ENCODE measurements around the gene DOK1.
"Not testable (repeated sequence)": the region's sequence is repeated elsewhere in the genome, so short reads cannot be mapped to it uniquely, and the experiment has no call there.

Gene DOK1

GRCh38 chr2:74558284-74559230 is 4.0 kb downstream of the DOK1 start:
- Histone ChIP-seq H3K4me2 (ENCODE audit: low read length) (no peak overlapping the region), H3K23ac (ENCODE audit: low read length) (no peak overlapping the region), H3K79me1 (ENCODE audit: low read length) (peaks cover 7% of the 10 kb centered on the region), H3K27ac (ENCODE audit: low read depth, low read length) (no peak overlapping the region), H4K8ac (ENCODE audit: low read depth, low read length) (no peak overlapping the region), H3K4me3 (ENCODE audit: low read depth, low read length) (no peak overlapping the region), H3K9ac (ENCODE audit: low read length) (no peak overlapping the region), H3K9me3 (ENCODE audit: insufficient read depth, low read depth, low read length) (peaks cover 4% of the 10 kb centered on the region), H2BK12ac (ENCODE audit: low read length) (no peak overlapping the region), H3K27me3 (ENCODE audit: insufficient read depth, low read length) (peaks cover 12% of the 10 kb centered on the region), H3K14ac (ENCODE audit: low read length) (no peak overlapping the region), H2BK5ac (ENCODE audit: low read depth, low read length, poor library complexity) (no peak overlapping the region), H2BK120ac (ENCODE audit: insufficient read depth, low read length, poor library complexity) (no peak overlapping the region), H3K36me3 (ENCODE audit: control insufficient read depth in 1 of 2, insufficient read depth in 2 of 2, low read length in 2 of 2) (no peaks in the 10 kb centered on the region), H3K79me2 (ENCODE audit: control insufficient read depth, insufficient read depth, low read length, poor library complexity) (no peaks in the 10 kb centered on the region), H3K18ac (ENCODE audit: low read length) (no peak overlapping the region), H3K4ac (ENCODE audit: low read depth, low read length) (no peak overlapping the region), H2AK5ac (ENCODE audit: low read length) (no peak overlapping the region), H4K91ac (ENCODE audit: low read depth, low read length) (no peak overlapping the region), H4K12ac (ENCODE audit: low read depth, low read length) (no peak overlapping the region), H3K4me1 (ENCODE audit: control insufficient read depth in 1 of 2, insufficient read depth in 2 of 2, low read length in 2 of 2) (peaks cover 4 to 17% of the 10 kb centered on the region in 2 experiments), H2AFZ (ENCODE audit: insufficient read depth, low read length, poor library complexity) (no peak overlapping the region)
- no CpG with 5 or more reads among the region's 7 CpGs for WGBS (ENCODE audit: extremely low coverage, insufficient coverage, insufficient read length)
- no peak for DNase-seq

GRCh38 chr2:74559912-74560311 is 5.4 kb downstream of the DOK1 start:
- Histone ChIP-seq H4K91ac (ENCODE audit: low read depth, low read length) (no peak overlapping the region), H3K4me2 (ENCODE audit: low read length) (no peak overlapping the region), H3K14ac (ENCODE audit: low read length) (no peak overlapping the region), H3K23ac (ENCODE audit: low read length) (no peak overlapping the region), H3K18ac (ENCODE audit: low read length) (no peak overlapping the region), H3K4ac (ENCODE audit: low read depth, low read length) (no peak overlapping the region), H2BK12ac (ENCODE audit: low read length) (no peak overlapping the region), H3K4me3 (ENCODE audit: low read depth, low read length) (no peak overlapping the region), H2BK120ac (ENCODE audit: insufficient read depth, low read length, poor library complexity) (no peak overlapping the region), H3K79me1 (ENCODE audit: low read length) (no peaks in the 10 kb centered on the region), H3K27me3 (ENCODE audit: insufficient read depth, low read length) (peaks cover 7% of the 10 kb centered on the region), H3K9me3 (ENCODE audit: insufficient read depth, low read depth, low read length) (peaks cover 4% of the 10 kb centered on the region), H3K36me3 (ENCODE audit: control insufficient read depth in 1 of 2, insufficient read depth in 2 of 2, low read length in 2 of 2) (no peaks in the 10 kb centered on the region), H2BK5ac (ENCODE audit: low read depth, low read length, poor library complexity) (no peak overlapping the region), H2AK5ac (ENCODE audit: low read length) (no peak overlapping the region), H3K27ac (ENCODE audit: low read depth, low read length) (no peak overlapping the region), H3K4me1 (ENCODE audit: control insufficient read depth in 1 of 2, insufficient read depth in 2 of 2, low read length in 2 of 2) (peaks cover 3 to 10% of the 10 kb centered on the region in 2 experiments), H4K8ac (ENCODE audit: low read depth, low read length) (no peak overlapping the region), H4K12ac (ENCODE audit: low read depth, low read length) (no peak overlapping the region), H3K79me2 (ENCODE audit: control insufficient read depth, insufficient read depth, low read length, poor library complexity) (no peaks in the 10 kb centered on the region), H3K9ac (ENCODE audit: low read length) (no peak overlapping the region), H2AFZ (ENCODE audit: insufficient read depth, low read length, poor library complexity) (no peak overlapping the region)
- DNase-seq: no peak
- no CpG with 5 or more reads among the region's 5 CpGs for WGBS (ENCODE audit: extremely low coverage, insufficient coverage, insufficient read length)

- Histone ChIP-seq H3K14ac (ENCODE audit: low read length) (no peak overlapping the region), H4K8ac (ENCODE audit: low read depth, low read length) (no peak overlapping the region), H4K12ac (ENCODE audit: low read depth, low read length) (no peak overlapping the region), H3K9me3 (ENCODE audit: insufficient read depth, low read depth, low read length) (peaks cover 4% of the 10 kb centered on the region), H3K27ac (ENCODE audit: low read depth, low read length) (no peak overlapping the region), H3K4ac (ENCODE audit: low read depth, low read length) (no peak overlapping the region), H2AFZ (ENCODE audit: insufficient read depth, low read length, poor library complexity) (no peak overlapping the region), H3K27me3 (ENCODE audit: insufficient read depth, low read length) (peaks cover 2% of the 10 kb centered on the region), H4K91ac (ENCODE audit: low read depth, low read length) (no peak overlapping the region), H3K18ac (ENCODE audit: low read length) (no peak overlapping the region), H3K4me3 (ENCODE audit: low read depth, low read length) (no peak overlapping the region), H2BK5ac (ENCODE audit: low read depth, low read length, poor library complexity) (no peak overlapping the region), H2AK5ac (ENCODE audit: low read length) (no peak overlapping the region), H2BK120ac (ENCODE audit: insufficient read depth, low read length, poor library complexity) (no peak overlapping the region), H3K79me1 (ENCODE audit: low read length) (no peaks in the 10 kb centered on the region), H3K9ac (ENCODE audit: low read length) (no peak overlapping the region), H2BK12ac (ENCODE audit: low read length) (no peak overlapping the region), H3K79me2 (ENCODE audit: control insufficient read depth, insufficient read depth, low read length, poor library complexity) (no peaks in the 10 kb centered on the region), H3K4me2 (ENCODE audit: low read length) (no peak overlapping the region), H3K36me3 (ENCODE audit: control insufficient read depth in 1 of 2, insufficient read depth in 2 of 2, low read length in 2 of 2) (no peaks in the 10 kb centered on the region), H3K4me1 (ENCODE audit: control insufficient read depth in 1 of 2, insufficient read depth in 2 of 2, low read length in 2 of 2) (peaks cover 0 to 4% of the 10 kb centered on the region in 2 experiments), H3K23ac (ENCODE audit: low read length) (no peak overlapping the region)
- no CpG with 5 or more reads among the region's 6 CpGs for WGBS (ENCODE audit: extremely low coverage, insufficient coverage, insufficient read length)
- DNase-seq: no peak
Measured at GRCh38 chr2:74560591-74560990, 6.1 kb downstream of the DOK1 start.

- not testable (repeated sequence) for H4K91ac ChIP-seq (ENCODE audit: low read depth, low read length); H3K9ac ChIP-seq (ENCODE audit: low read length); H3K4me3 ChIP-seq (ENCODE audit: low read depth, low read length); H2AK5ac ChIP-seq (ENCODE audit: low read length); H3K18ac ChIP-seq (ENCODE audit: low read length); H2BK120ac ChIP-seq (ENCODE audit: insufficient read depth, low read length, poor library complexity); H3K36me3 ChIP-seq (ENCODE audit: control insufficient read depth in 1 of 2, insufficient read depth in 2 of 2, low read length in 2 of 2); H3K23ac ChIP-seq (ENCODE audit: low read length); H3K14ac ChIP-seq (ENCODE audit: low read length); H3K27ac ChIP-seq (ENCODE audit: low read depth, low read length); H4K8ac ChIP-seq (ENCODE audit: low read depth, low read length); H3K4me1 ChIP-seq (ENCODE audit: control insufficient read depth in 1 of 2, insufficient read depth in 2 of 2, low read length in 2 of 2); H3K79me1 ChIP-seq (ENCODE audit: low read length); DNase-seq; H2BK12ac ChIP-seq (ENCODE audit: low read length); H3K4me2 ChIP-seq (ENCODE audit: low read length); H2AFZ ChIP-seq (ENCODE audit: insufficient read depth, low read length, poor library complexity); H4K12ac ChIP-seq (ENCODE audit: low read depth, low read length); H3K79me2 ChIP-seq (ENCODE audit: control insufficient read depth, insufficient read depth, low read length, poor library complexity); H2BK5ac ChIP-seq (ENCODE audit: low read depth, low read length, poor library complexity); H3K27me3 ChIP-seq (ENCODE audit: insufficient read depth, low read length); H3K9me3 ChIP-seq (ENCODE audit: insufficient read depth, low read depth, low read length); H3K4ac ChIP-seq (ENCODE audit: low read depth, low read length)
- whole genome bisulfite sequencing (ENCODE audit: extremely low coverage, insufficient coverage, insufficient read length): no CpG with 5 or more reads among the region's 1 CpG
Measured at GRCh38 chr2:74561022-74561421, 6.5 kb downstream of the DOK1 start.
